Measurements from ENCODE around the gene METTL18. TPM values are rescaled to one million over a fixed set of nuclear protein-coding genes. Genes with fewer than 3 reads are reported as not detected.

The METTL18 gene
- polyA plus RNA-seq, 3 donors, result 0.68 to 2.5 (median 2.3) TPM

- no peak overlapping the region for H2AFZ ChIP-seq (ENCODE audit: insufficient read depth, low read depth, low read length, poor library complexity, severe bottlenecking)
- H3K4me1 Mint-ChIP-seq, result no peaks in the 10 kb centered on the region
- no peak overlapping the region for H3K4me2 ChIP-seq (replicated peaks; ENCODE audit: extremely low read depth, low read length, poor library complexity, severe bottlenecking)
- H4K20me1 ChIP-seq (ENCODE audit: insufficient read depth, low read length), result no peaks in the 10 kb centered on the region
- H3K79me2 ChIP-seq (ENCODE audit: insufficient read depth, low read length), result peaks cover 4% of the 10 kb centered on the region
- intact Hi-C loops (cut with micrococcal nuclease), result no loop called here
- DNase-seq, result no peak
- H3K36me3 Mint-ChIP-seq, result peaks cover 51 to 72% of the 10 kb centered on the region in 2 donors
- H3K9ac ChIP-seq (ENCODE audit: insufficient read depth, low read length, poor library complexity, severe bottlenecking), result no peak overlapping the region
- no peak overlapping the region for H3K4me3 ChIP-seq (replicated peaks in 1 of 3; ENCODE audit: low read depth in 2 of 3, low read length in 3 of 3)
- no CpG with 5 or more reads among the region's 1 CpG for WGBS (ENCODE audit: insufficient coverage)
- peaks cover 0 to 10% (median 3%) of the 10 kb centered on the region in 7 donors for H3K9me3 Mint-ChIP-seq
- peaks cover 36 to 87% of the 10 kb centered on the region in 2 donors for H3K36me3 ChIP-seq (replicated peaks in 1 of 2; ENCODE audit: control insufficient read depth in 1 of 2, insufficient read depth in 2 of 2, low read length in 2 of 2)
- H3K27me3 ChIP-seq (ENCODE audit: control insufficient read depth in 2 of 2, insufficient read depth in 2 of 2, low read length in 2 of 2), result no peaks in the 10 kb centered on the region
- no peaks in the 10 kb centered on the region for H3K9me3 ChIP-seq (replicated peaks in 1 of 2; ENCODE audit: control insufficient read depth in 1 of 2, insufficient read depth in 1 of 2, low read length in 2 of 2)
- H3K4me3 Mint-ChIP-seq, result no peak overlapping the region
- no peaks in the 10 kb centered on the region for H3K4me1 ChIP-seq (ENCODE audit: control insufficient read depth in 1 of 2, insufficient read depth in 2 of 2, low read length in 2 of 2)
- H3K27me3 Mint-ChIP-seq (ENCODE audit: low read depth in 3 of 3), result no peaks in the 10 kb centered on the region
- no peak for TF ChIP-seq CTCF (IDR thresholded peaks at IDR 0.05)
- no peak overlapping the region for H3K27ac Mint-ChIP-seq
- no peak overlapping the region for H3K27ac ChIP-seq (ENCODE audit: low read depth in 1 of 2, low read length in 2 of 2)
These were observed 41.5 kb upstream of the METTL18 start for GRCh38 chr1:169836198-169836597.

- no peak for DNase-seq
- Histone ChIP-seq H3K36me3 (replicated peaks in 1 of 2; ENCODE audit: control insufficient read depth in 1 of 2, insufficient read depth in 2 of 2, low read length in 2 of 2) (peaks cover 40 to 87% of the 10 kb centered on the region in 2 donors), H3K4me2 (replicated peaks; ENCODE audit: extremely low read depth, low read length, poor library complexity, severe bottlenecking) (no peak overlapping the region), H2AFZ (ENCODE audit: insufficient read depth, low read depth, low read length, poor library complexity, severe bottlenecking) (no peak overlapping the region), H3K4me1 (ENCODE audit: control insufficient read depth in 1 of 2, insufficient read depth in 2 of 2, low read length in 2 of 2) (no peaks in the 10 kb centered on the region), H3K27ac (ENCODE audit: low read depth in 1 of 2, low read length in 2 of 2) (peak overlapping the region in 1 of 2 donors; percentile 11), H3K4me3 (replicated peaks in 1 of 3; ENCODE audit: low read depth in 2 of 3, low read length in 3 of 3) (no peak overlapping the region), H3K79me2 (ENCODE audit: insufficient read depth, low read length) (peaks cover 1% of the 10 kb centered on the region), H4K20me1 (ENCODE audit: insufficient read depth, low read length) (no peaks in the 10 kb centered on the region), H3K27me3 (ENCODE audit: control insufficient read depth in 2 of 2, insufficient read depth in 2 of 2, low read length in 2 of 2) (no peaks in the 10 kb centered on the region), H3K9ac (ENCODE audit: insufficient read depth, low read length, poor library complexity, severe bottlenecking) (no peak overlapping the region), H3K9me3 (replicated peaks in 1 of 2; ENCODE audit: control insufficient read depth in 1 of 2, insufficient read depth in 1 of 2, low read length in 2 of 2) (no peaks in the 10 kb centered on the region)
- Mint-ChIP-seq H3K27ac (no peak overlapping the region), H3K4me3 (no peak overlapping the region), H3K27me3 (ENCODE audit: low read depth in 3 of 3) (no peaks in the 10 kb centered on the region), H3K36me3 (peaks cover 50 to 72% of the 10 kb centered on the region in 2 donors), H3K4me1 (no peaks in the 10 kb centered on the region), H3K9me3 (peaks cover 0 to 10% (median 3%) of the 10 kb centered on the region in 7 donors)
- no peak for TF ChIP-seq CTCF (IDR thresholded peaks at IDR 0.05)
- intact Hi-C loops (cut with micrococcal nuclease), result no loop called here
- WGBS (ENCODE audit: insufficient coverage), result no CpG with 5 or more reads among the region's 1 CpG
These were observed 40.9 kb upstream of the METTL18 start for GRCh38 chr1:169835647-169836046.
